HepG2 (cell line): ENCODE data around the gene WNT5B. TPM values are rescaled to one million over a fixed set of nuclear protein-coding genes. Genes with fewer than 3 reads are reported as not detected.
A peak's percentile ranks its signal among the peaks of the same experiment; 100 is the strongest.

Experiments
- ATAC-seq: fragments of 200-7000 bp; cut with Tn5 transposase; 3 replicates; pipeline ENCODE4 v1.9.1; 2020; ENCODE audit warnings: mild to moderate bottlenecking, moderate library complexity
- BruUV-seq: library from RNA; stranded (reverse); fragments of 400-500 nt; replicated peaks from 2 replicates; lab custom pipeline; 2021; lab: Mats Ljungman, UMichigan
- CTCF ChIA-PET: fragments of 300-600 bp; formaldehyde crosslinking; extraction: SDS; loops from one replicate; lab custom pipeline; 2021; ENCODE audit warnings: low total read pairs, inconsistent platforms, low intra/inter-chr PET ratio; lab: Yijun Ruan, JAX
- POLR2A ChIA-PET: fragments of 350-600 bp; sonication (Branson Sonifier 250); formaldehyde crosslinking; loops from one replicate; lab custom pipeline; 2020; ENCODE audit warnings: antibody characterized with exemption, inconsistent platforms; lab: Yijun Ruan, JAX
- DNase-seq: peaks from one replicate; pipeline ENCODE4 v3.0.0-alpha.2; 2015; ENCODE audit warnings: low spot score
- FAIRE-seq: peaks from 3 replicates; lab custom pipeline; 2011; peaks lifted over from hg19 to GRCh38; lab: Jason Lieb, UNC
- H2AFZ ChIP-seq: one replicate; pipeline ENCODE4 v1.6.1; 2011; ENCODE audit warnings: low read length, inconsistent platforms
- H3K27ac ChIP-seq: fragments of 300-600 bp; 3 replicates; pipeline ENCODE4 v1.8.0; 2011; ENCODE audit warnings: mixed run types, mild to moderate bottlenecking, mixed read lengths, low read length, inconsistent platforms; ENCODE audit not compliant: insufficient read depth; ENCODE audit errors: extremely low read length
- H3K27me3 ChIP-seq, 2 experiments: fragments of 200-600 bp in 1 of 2; 2 replicates in 1 of 2; 3 replicates in 1 of 2; pipeline versions ENCODE4 v1.6.0 to v1.8.0; 2011; ENCODE audit warnings: low read length in 2 of 2, mild to moderate bottlenecking in 2 of 2, moderate library complexity in 2 of 2, inconsistent platforms in 1 of 2; ENCODE audit not compliant: insufficient read depth in 2 of 2, control insufficient read depth in 1 of 2
- H3K36me3 ChIP-seq, 2 experiments: fragments of 200-600 bp in 1 of 2; replicated peaks in 1 of 2; 2 replicates in 1 of 2; 3 replicates in 1 of 2; pipeline versions ENCODE4 v1.5.1 to v1.8.0; 2011; ENCODE audit warnings: low read length in 2 of 2, inconsistent platforms in 1 of 2; ENCODE audit not compliant: insufficient read depth in 2 of 2, control insufficient read depth in 1 of 2
- H3K4me1 ChIP-seq: 2 replicates; pipeline ENCODE4 v1.5.1; 2012; ENCODE audit warnings: low read length, inconsistent platforms; ENCODE audit not compliant: insufficient read depth
- H3K4me2 ChIP-seq: 2 replicates; pipeline ENCODE4 v1.6.0; 2011; ENCODE audit warnings: low read depth, low read length, inconsistent platforms
- H3K4me3 ChIP-seq, 3 experiments: fragments of 200-600 bp in 1 of 3; sonication (generic), shearing (Covaris generic) in 1 of 3; replicated peaks in 1 of 3; 2 replicates each; pipeline ENCODE4 v1.5.1; 2011 to 2016; ENCODE audit warnings: low read length in 3 of 3, inconsistent platforms in 2 of 3, low read depth in 2 of 3, mild to moderate bottlenecking in 2 of 3, control low read depth in 1 of 3, mixed read lengths in 1 of 3; ENCODE audit not compliant: insufficient read depth in 1 of 3
- H3K79me2 ChIP-seq: one replicate; pipeline ENCODE4 v1.6.1; 2011; ENCODE audit warnings: low read length, inconsistent platforms; ENCODE audit not compliant: insufficient read depth
- H3K9ac ChIP-seq: 2 replicates; pipeline ENCODE4 v1.6.0; 2011; ENCODE audit warnings: mild to moderate bottlenecking, low read depth, low read length, inconsistent platforms; ENCODE audit not compliant: insufficient read depth
- H3K9me3 ChIP-seq: 2 replicates; pipeline ENCODE4 v1.5.1; 2012; ENCODE audit warnings: mild to moderate bottlenecking, low read length
- H4K20me1 ChIP-seq: 2 replicates; pipeline ENCODE4 v1.6.0; 2011; ENCODE audit warnings: inconsistent platforms, mild to moderate bottlenecking, low read length, moderate library complexity; ENCODE audit not compliant: insufficient read depth
- AGO2 ChIP-seq: fragments of 200-400 bp; formaldehyde crosslinking; optimal IDR thresholded peaks from 2 replicates; pipeline ENCODE3; 2017; ENCODE audit warnings: mild to moderate bottlenecking, low read depth, low read length, moderate library complexity
- BCL6 ChIP-seq: IDR thresholded peaks from 2 replicates; pipeline ENCODE4 v1.6.1; 2016; ENCODE audit warnings: missing genetic modification reagents, missing compliant biosample characterization
- CBFB ChIP-seq: sonication (generic); formaldehyde crosslinking; IDR thresholded peaks from 2 replicates; pipeline ENCODE4 v1.4.0; 2020; ENCODE audit warnings: missing genetic modification reagents
- E2F2 ChIP-seq: sonication (generic); formaldehyde crosslinking; IDR thresholded peaks from 2 replicates; pipeline ENCODE4 v1.4.0; 2020; ENCODE audit warnings: missing genetic modification reagents, borderline replicate concordance
- GATAD2A ChIP-seq: IDR thresholded peaks from 2 replicates; pipeline ENCODE4 v1.6.1; 2016
- NR0B2 ChIP-seq: sonication (generic); formaldehyde crosslinking; IDR thresholded peaks from 2 replicates; pipeline ENCODE4 v1.4.0; 2020; ENCODE audit warnings: mild to moderate bottlenecking, missing genetic modification reagents
- PHF8 ChIP-seq: sonication (generic); formaldehyde crosslinking; IDR thresholded peaks from 2 replicates; pipeline ENCODE4 v1.5.0; 2020; ENCODE audit warnings: missing genetic modification reagents
- POLR2AphosphoS2 ChIP-seq: IDR thresholded peaks from 2 replicates; pipeline ENCODE4 v1.6.1; 2011; ENCODE audit warnings: low read depth, low read length, improper control_type of control experiment
- RARA ChIP-seq: IDR thresholded peaks from 2 replicates; pipeline ENCODE4 v1.6.1; 2016; ENCODE audit warnings: missing genetic modification reagents, missing compliant biosample characterization
- RBFOX2 ChIP-seq: fragments of 200-400 bp; formaldehyde crosslinking; IDR thresholded peaks from 2 replicates; pipeline ENCODE4 v1.6.1; 2017; ENCODE audit warnings: low read depth, mild to moderate bottlenecking, low read length
- REL ChIP-seq: sonication (generic); formaldehyde crosslinking; conservative IDR thresholded peaks from 2 replicates; pipeline ENCODE4 v1.8.0; 2022; ENCODE audit warnings: mild to moderate bottlenecking, missing genetic modification reagents, moderate library complexity
- SALL1 ChIP-seq: sonication (generic); formaldehyde crosslinking; IDR thresholded peaks from 2 replicates; pipeline ENCODE4 v1.8.0; 2022; ENCODE audit warnings: mild to moderate bottlenecking, missing genetic modification reagents
- SNAPC5 ChIP-seq: sonication (generic); formaldehyde crosslinking; IDR thresholded peaks from 2 replicates; pipeline ENCODE4 v1.8.1; 2023; ENCODE audit warnings: mild to moderate bottlenecking, missing genetic modification reagents, borderline replicate concordance
- STAG1 ChIP-seq: sonication (generic); formaldehyde crosslinking; IDR thresholded peaks from 2 replicates; pipeline ENCODE4 v1.4.0; 2020; ENCODE audit warnings: missing genetic modification reagents
- TOE1 ChIP-seq: sonication (generic); formaldehyde crosslinking; IDR thresholded peaks from 2 replicates; pipeline ENCODE4 v1.4.0; 2020; ENCODE audit warnings: mild to moderate bottlenecking, missing genetic modification reagents
- ZBTB10 ChIP-seq: sonication (generic); formaldehyde crosslinking; IDR thresholded peaks from 2 replicates; pipeline ENCODE4 v1.4.0; 2020; ENCODE audit warnings: missing genetic modification reagents, borderline replicate concordance
- ZC3H4 ChIP-seq: sonication (generic); formaldehyde crosslinking; IDR thresholded peaks from 2 replicates; pipeline ENCODE4 v1.4.0; 2020; ENCODE audit warnings: missing genetic modification reagents, borderline replicate concordance
- ZNF121 ChIP-seq: sonication (generic); formaldehyde crosslinking; IDR thresholded peaks from 2 replicates; pipeline ENCODE4 v1.5.0; 2020; ENCODE audit warnings: mild to moderate bottlenecking, missing genetic modification reagents
- ZNF597 ChIP-seq: sonication (generic); formaldehyde crosslinking; IDR thresholded peaks from 2 replicates; pipeline ENCODE4 v1.5.0; 2020; ENCODE audit warnings: missing genetic modification reagents
- WGBS: methylation state at CpG from one replicate; pipeline ENCODE4 v1.1.6; 2017; ENCODE audit warnings: low lambda C conversion rate; 5-methylcytosine and 5-hydroxymethylcytosine counted together
- in situ Hi-C: cut with HindIII; loops from 2 replicates; pipeline ENCODE4 v1.10.0; 2017; ENCODE audit warnings: low pct_unique_long_range_greater_than_20kb; ENCODE audit not compliant: extremely low pct_ligation_motif_present
- intact Hi-C: fragments of 100-400 bp; cut with micrococcal nuclease; formaldehyde crosslinking; loops from one replicate; pipeline ENCODE4 v1.10.0; 2022; ENCODE audit not compliant: unreplicated experiment
- polyA plus RNA-seq, 8 experiments: library from polyadenylated mRNA; depleted of rRNA in 3 of 8; stranded (reverse) in 7 of 8; unstranded in 1 of 8; fragments of >200 nt; fragmentation: Illumina TruSeq in 4 of 8; extraction: Trizol in 4 of 8; gene quantifications; 2 replicates each; pipeline versions ENCODE4 v1.2.1 to v1.2.3, GENCODE V29; 2011 to 2016; ENCODE audit warnings: low read depth in 4 of 8, missing spikeins in 1 of 8, mixed read lengths in 1 of 8; ENCODE audit not compliant: insufficient read depth in 1 of 8
- total RNA-seq, 5 experiments: library from RNA; depleted of rRNA; stranded (reverse); fragments of >200 nt; fragmentation: Illumina TruSeq; extraction: Trizol; gene quantifications; 2 replicates each; pipeline ENCODE4 v1.2.3, GENCODE V29; 2016; ENCODE audit warnings: low read depth in 1 of 5

The WNT5B gene
- total and polyA plus RNA-seq, 2 of the 13 experiments (the other 11 are each of a cell fraction or from before 2014, with no cell fraction given) = 0.04 TPM; not detected in 1

- Histone ChIP-seq H2AFZ (no peak overlapping the region), H3K36me3 (no peaks in the 10 kb centered on the region), H3K9me3 (no peaks in the 10 kb centered on the region), H3K9ac (peak overlapping the region; percentile 20; the same call in 1 of the 2 replicates), H3K27ac (no peak overlapping the region), H4K20me1 (no peaks in the 10 kb centered on the region), H3K27me3 (no peaks in the 10 kb centered on the region), H3K4me2 (peak overlapping the region; percentile 73), H3K4me3 (peak overlapping the region in 1 of 3 experiments; percentile 60; a peak in 2 of 6 replicates), H3K4me1 (peaks cover 42% of the 10 kb centered on the region), H3K79me2 (no peaks in the 10 kb centered on the region)
- in situ Hi-C loops = no loop called here
- CTCF ChIA-PET = no interaction called here
- ATAC-seq = no peak
- POLR2A ChIA-PET = interaction anchor here (1.2 to 3.5 kb wide), 2 partner anchors 11 to 30 kb away, joined by 3 to 37 read pairs; partner anchors contain the start of gene ADIPOR2
- no TSS peak for BruUV-seq
- peak; percentile 55 for DNase-seq
- WGBS = 14% methylated on average over 18 of the region's 20 CpGs
- FAIRE-seq = no peak
- intact Hi-C loops = loop anchor here (10.0 kb wide), 1 partner anchor 104 kb away; no protein-coding TSS in a partner anchor
- TF ChIP-seq REL (CRISPR knock-in tag) (no peak), RARA (peak; percentile 97), E2F2 (CRISPR knock-in tag) (no peak), ZNF597 (CRISPR knock-in tag) (no peak), ZC3H4 (CRISPR knock-in tag) (peak; percentile 70; the same call in 1 of the 2 replicates), AGO2 (no peak), ZNF121 (CRISPR knock-in tag) (no peak), BCL6 (CRISPR knock-in tag) (peak; percentile 80), GATAD2A (CRISPR knock-in tag) (peak; percentile 92), CBFB (no peak), TOE1 (no peak), PHF8 (CRISPR knock-in tag) (no peak), STAG1 (no peak), POLR2AphosphoS2 (no peak), RBFOX2 (no peak), ZBTB10 (CRISPR knock-in tag) (peak; percentile 65; the same call in 1 of the 2 replicates), SALL1 (CRISPR knock-in tag) (peak; percentile 60), SNAPC5 (no peak), NR0B2 (CRISPR knock-in tag) (no peak)
These were observed 31.5 kb downstream of the WNT5B start for GRCh38 chr12:1660304-1661187.
